ENCODE measurements around the gene LUC7L3.

Gene LUC7L3

GRCh38 chr17:50769884-50770283 lies 50.5 kb downstream of the LUC7L3 start:
- no peak overlapping the region for H3K27ac ChIP-seq (ENCODE audit: insufficient read depth, low read depth, low read length, poor library complexity, severe bottlenecking)
- 89 to 94% methylated on average over 6 to 7 of the region's 8 CpGs for WGBS, 2 experiments
- no peaks in the 10 kb centered on the region for H3K9me3 ChIP-seq (ENCODE audit: control insufficient read depth, low read length)
- H3K27me3 ChIP-seq (ENCODE audit: control insufficient read depth, insufficient read depth, low read length, poor library complexity, severe bottlenecking): no peaks in the 10 kb centered on the region
- H3K36me3 ChIP-seq (ENCODE audit: control insufficient read depth, insufficient read depth, low read length): no peaks in the 10 kb centered on the region
- H3K4me3 ChIP-seq (ENCODE audit: insufficient read depth, low read depth, low read length): no peak overlapping the region
- no peaks in the 10 kb centered on the region for H3K4me1 ChIP-seq (ENCODE audit: control insufficient read depth, insufficient read depth, low read length)

GRCh38 chr17:50770346-50770745 lies 50.9 kb downstream of the LUC7L3 start:
- H3K36me3 ChIP-seq (ENCODE audit: control insufficient read depth, insufficient read depth, low read length): no peaks in the 10 kb centered on the region
- WGBS, 2 experiments: 94 to 97% methylated on average over 2 of the region's 2 CpGs
- H3K27me3 ChIP-seq (ENCODE audit: control insufficient read depth, insufficient read depth, low read length, poor library complexity, severe bottlenecking): no peaks in the 10 kb centered on the region

GRCh38 chr17:50771991-50772785 lies 52.8 kb downstream of the LUC7L3 start:
- H3K9me3 ChIP-seq (ENCODE audit: control insufficient read depth, low read length): no peaks in the 10 kb centered on the region
- WGBS, 2 experiments: 83 to 84% methylated on average over 15 of the region's 15 CpGs
- H3K36me3 ChIP-seq (ENCODE audit: control insufficient read depth, insufficient read depth, low read length): no peaks in the 10 kb centered on the region
- no peak overlapping the region for H3K27ac ChIP-seq (ENCODE audit: insufficient read depth, low read depth, low read length, poor library complexity, severe bottlenecking)
- no peak overlapping the region for H3K4me3 ChIP-seq (ENCODE audit: insufficient read depth, low read depth, low read length)
- no peaks in the 10 kb centered on the region for H3K4me1 ChIP-seq (ENCODE audit: control insufficient read depth, insufficient read depth, low read length)
- H3K27me3 ChIP-seq (ENCODE audit: control insufficient read depth, insufficient read depth, low read length, poor library complexity, severe bottlenecking): no peaks in the 10 kb centered on the region

More at GRCh38 chr17:50770346-50770745, 50.9 kb downstream of the LUC7L3 start:
- no peaks in the 10 kb centered on the region for H3K4me1 ChIP-seq (ENCODE audit: control insufficient read depth, insufficient read depth, low read length)
- H3K27ac ChIP-seq (ENCODE audit: insufficient read depth, low read depth, low read length, poor library complexity, severe bottlenecking): no peak overlapping the region
- no peaks in the 10 kb centered on the region for H3K9me3 ChIP-seq (ENCODE audit: control insufficient read depth, low read length)
- no peak overlapping the region for H3K4me3 ChIP-seq (ENCODE audit: insufficient read depth, low read depth, low read length)

- H3K27ac ChIP-seq (ENCODE audit: insufficient read depth, low read depth, low read length, poor library complexity, severe bottlenecking): no peak overlapping the region
- 74 to 88% methylated on average over 7 of the region's 7 CpGs for WGBS, 2 experiments
- H3K27me3 ChIP-seq (ENCODE audit: control insufficient read depth, insufficient read depth, low read length, poor library complexity, severe bottlenecking): no peaks in the 10 kb centered on the region
- no peaks in the 10 kb centered on the region for H3K4me1 ChIP-seq (ENCODE audit: control insufficient read depth, insufficient read depth, low read length)
- H3K4me3 ChIP-seq (ENCODE audit: insufficient read depth, low read depth, low read length): no peak overlapping the region
- no peaks in the 10 kb centered on the region for H3K36me3 ChIP-seq (ENCODE audit: control insufficient read depth, insufficient read depth, low read length)
- H3K9me3 ChIP-seq (ENCODE audit: control insufficient read depth, low read length): no peaks in the 10 kb centered on the region
These were observed 54.9 kb downstream of the LUC7L3 start for GRCh38 chr17:50774225-50774803.

- Histone ChIP-seq H3K4me1 (ENCODE audit: control insufficient read depth, insufficient read depth, low read length) (no peaks in the 10 kb centered on the region), H3K36me3 (ENCODE audit: control insufficient read depth, insufficient read depth, low read length) (no peaks in the 10 kb centered on the region), H3K9me3 (ENCODE audit: control insufficient read depth, low read length) (no peaks in the 10 kb centered on the region), H3K27me3 (ENCODE audit: control insufficient read depth, insufficient read depth, low read length, poor library complexity, severe bottlenecking) (no peaks in the 10 kb centered on the region), H3K4me3 (ENCODE audit: insufficient read depth, low read depth, low read length) (no peak overlapping the region), H3K27ac (ENCODE audit: insufficient read depth, low read depth, low read length, poor library complexity, severe bottlenecking) (no peak overlapping the region)
- WGBS, 2 experiments: 92 to 96% methylated on average over 3 of the region's 3 CpGs
These were observed 56.5 kb downstream of the LUC7L3 start for GRCh38 chr17:50775926-50776325.

GRCh38 chr17:50778471-50778870 lies 59.1 kb downstream of the LUC7L3 start:
- H3K27ac ChIP-seq (ENCODE audit: insufficient read depth, low read depth, low read length, poor library complexity, severe bottlenecking): no peak overlapping the region
- H3K36me3 ChIP-seq (ENCODE audit: control insufficient read depth, insufficient read depth, low read length): no peaks in the 10 kb centered on the region
- H3K9me3 ChIP-seq (ENCODE audit: control insufficient read depth, low read length): no peaks in the 10 kb centered on the region
- 92 to 96% methylated on average over 8 of the region's 8 CpGs for WGBS, 2 experiments
- H3K4me1 ChIP-seq (ENCODE audit: control insufficient read depth, insufficient read depth, low read length): no peaks in the 10 kb centered on the region
- no peaks in the 10 kb centered on the region for H3K27me3 ChIP-seq (ENCODE audit: control insufficient read depth, insufficient read depth, low read length, poor library complexity, severe bottlenecking)
- H3K4me3 ChIP-seq (ENCODE audit: insufficient read depth, low read depth, low read length): no peak overlapping the region

- no peaks in the 10 kb centered on the region for H3K4me1 ChIP-seq (ENCODE audit: control insufficient read depth, insufficient read depth, low read length)
- no peak overlapping the region for H3K4me3 ChIP-seq (ENCODE audit: insufficient read depth, low read depth, low read length)
- H3K27me3 ChIP-seq (ENCODE audit: control insufficient read depth, insufficient read depth, low read length, poor library complexity, severe bottlenecking): no peaks in the 10 kb centered on the region
- no peaks in the 10 kb centered on the region for H3K9me3 ChIP-seq (ENCODE audit: control insufficient read depth, low read length)
- WGBS, 2 experiments: 90 to 97% methylated on average over 2 to 4 of the region's 4 CpGs
- no peak overlapping the region for H3K27ac ChIP-seq (ENCODE audit: insufficient read depth, low read depth, low read length, poor library complexity, severe bottlenecking)
- H3K36me3 ChIP-seq (ENCODE audit: control insufficient read depth, insufficient read depth, low read length): no peaks in the 10 kb centered on the region
These were observed 59.6 kb downstream of the LUC7L3 start for GRCh38 chr17:50778988-50779387.

- 93 to 94% methylated on average over 8 to 9 of the region's 9 CpGs for WGBS, 2 experiments
- Histone ChIP-seq H3K36me3 (ENCODE audit: control insufficient read depth, insufficient read depth, low read length) (no peaks in the 10 kb centered on the region), H3K27ac (ENCODE audit: insufficient read depth, low read depth, low read length, poor library complexity, severe bottlenecking) (no peak overlapping the region), H3K4me1 (ENCODE audit: control insufficient read depth, insufficient read depth, low read length) (no peaks in the 10 kb centered on the region), H3K4me3 (ENCODE audit: insufficient read depth, low read depth, low read length) (no peak overlapping the region), H3K9me3 (ENCODE audit: control insufficient read depth, low read length) (no peaks in the 10 kb centered on the region), H3K27me3 (ENCODE audit: control insufficient read depth, insufficient read depth, low read length, poor library complexity, severe bottlenecking) (no peaks in the 10 kb centered on the region)
These were observed 60.4 kb downstream of the LUC7L3 start for GRCh38 chr17:50779747-50780353.

- 96 to 97% methylated on average over 38 of the region's 38 CpGs for WGBS, 2 experiments
- H3K27me3 ChIP-seq (ENCODE audit: control insufficient read depth, insufficient read depth, low read length, poor library complexity, severe bottlenecking): no peaks in the 10 kb centered on the region
- no peak overlapping the region for H3K4me3 ChIP-seq (ENCODE audit: insufficient read depth, low read depth, low read length)
- no peaks in the 10 kb centered on the region for H3K9me3 ChIP-seq (ENCODE audit: control insufficient read depth, low read length)
- no peak overlapping the region for H3K27ac ChIP-seq (ENCODE audit: insufficient read depth, low read depth, low read length, poor library complexity, severe bottlenecking)
- no peaks in the 10 kb centered on the region for H3K4me1 ChIP-seq (ENCODE audit: control insufficient read depth, insufficient read depth, low read length)
- no peaks in the 10 kb centered on the region for H3K36me3 ChIP-seq (ENCODE audit: control insufficient read depth, insufficient read depth, low read length)
These were observed 61.8 kb downstream of the LUC7L3 start for GRCh38 chr17:50781167-50781566.

- no peaks in the 10 kb centered on the region for H3K27me3 ChIP-seq (ENCODE audit: control insufficient read depth, insufficient read depth, low read length, poor library complexity, severe bottlenecking)
- H3K4me3 ChIP-seq (ENCODE audit: insufficient read depth, low read depth, low read length): no peak overlapping the region
- H3K36me3 ChIP-seq (ENCODE audit: control insufficient read depth, insufficient read depth, low read length): no peaks in the 10 kb centered on the region
- H3K9me3 ChIP-seq (ENCODE audit: control insufficient read depth, low read length): no peaks in the 10 kb centered on the region
- no peak overlapping the region for H3K27ac ChIP-seq (ENCODE audit: insufficient read depth, low read depth, low read length, poor library complexity, severe bottlenecking)
- 34 to 35% methylated on average over 7 of the region's 7 CpGs for WGBS, 2 experiments
- no peaks in the 10 kb centered on the region for H3K4me1 ChIP-seq (ENCODE audit: control insufficient read depth, insufficient read depth, low read length)
These were observed 63.8 kb downstream of the LUC7L3 start for GRCh38 chr17:50783193-50783660.
